H9 (cell line): ENCODE measurements around the gene OSBPL9. TPM values are rescaled to one million over a fixed set of nuclear protein-coding genes. Genes with fewer than 3 reads are reported as not detected.

Experiments used
- DNase-seq: peaks from one replicate; pipeline ENCODE4 v3.0.0-alpha.2; 2017
- H2AFZ ChIP-seq: one replicate; pipeline ENCODE4 v1.6.1; 2013; ENCODE audit warnings: mild to moderate bottlenecking, low read length, control low read depth, moderate library complexity
- H2AK5ac ChIP-seq: 2 replicates; pipeline ENCODE4 v1.6.1; 2013; ENCODE audit warnings: low read length, control low read depth, mixed read lengths; ENCODE audit not compliant: insufficient read length
- H2BK120ac ChIP-seq: one replicate; pipeline ENCODE4 v1.6.1; 2013; ENCODE audit warnings: low read depth, mild to moderate bottlenecking, low read length, control low read depth, inconsistent platforms; ENCODE audit not compliant: poor library complexity, severe bottlenecking
- H2BK12ac ChIP-seq: 2 replicates; pipeline ENCODE4 v1.6.1; 2013; ENCODE audit warnings: low read length, control low read depth, mixed read lengths, low read depth; ENCODE audit not compliant: insufficient read length
- H2BK15ac ChIP-seq: 2 replicates; pipeline ENCODE4 v1.6.1; 2013; ENCODE audit warnings: low read depth, low read length, control low read depth
- H2BK20ac ChIP-seq: one replicate; pipeline ENCODE4 v1.6.1; 2013; ENCODE audit warnings: low read depth, mild to moderate bottlenecking, low read length, control low read depth, inconsistent platforms; ENCODE audit not compliant: poor library complexity, severe bottlenecking
- H2BK5ac ChIP-seq: 2 replicates; pipeline ENCODE4 v1.6.1; 2013; ENCODE audit warnings: low read length, control low read depth, mixed read lengths; ENCODE audit not compliant: insufficient read length
- H3K14ac ChIP-seq: 2 replicates; pipeline ENCODE4 v1.6.1; 2013; ENCODE audit warnings: low read length, control low read depth; ENCODE audit not compliant: insufficient read depth
- H3K18ac ChIP-seq: 2 replicates; pipeline ENCODE4 v1.6.1; 2013; ENCODE audit warnings: low read depth, mild to moderate bottlenecking, mixed read lengths, low read length, control low read depth; ENCODE audit not compliant: insufficient read length
- H3K23ac ChIP-seq: 2 replicates; pipeline ENCODE4 v1.6.1; 2013; ENCODE audit warnings: low read length, control low read depth, mixed read lengths, low read depth; ENCODE audit not compliant: insufficient read length
- H3K23me2 ChIP-seq: 2 replicates; pipeline ENCODE4 v1.6.1; 2013; ENCODE audit warnings: low read depth, mild to moderate bottlenecking, mixed read lengths, low read length, control low read depth; ENCODE audit not compliant: insufficient read length, poor library complexity, severe bottlenecking
- H3K27ac ChIP-seq: 2 replicates; pipeline ENCODE4 v1.5.1; 2013; ENCODE audit warnings: low read length, control low read depth, mixed read lengths, low read depth; ENCODE audit not compliant: insufficient read length
- H3K27me3 ChIP-seq: 2 replicates; pipeline ENCODE4 v1.6.1; 2013; ENCODE audit warnings: low read length, control low read depth, inconsistent platforms; ENCODE audit not compliant: insufficient read depth
- H3K4ac ChIP-seq: 2 replicates; pipeline ENCODE4 v1.6.1; 2013; ENCODE audit warnings: low read depth, mild to moderate bottlenecking, control low read depth, inconsistent platforms, low read length, moderate library complexity
- H3K4me1 ChIP-seq: 2 replicates; pipeline ENCODE4 v1.6.1; 2013; ENCODE audit warnings: low read length, control low read depth, inconsistent platforms; ENCODE audit not compliant: insufficient read depth
- H3K4me2 ChIP-seq: 2 replicates; pipeline ENCODE4 v1.6.1; 2013; ENCODE audit warnings: low read length, control low read depth, mixed read lengths; ENCODE audit not compliant: insufficient read length, insufficient read depth
- H3K56ac ChIP-seq: 2 replicates; pipeline ENCODE4 v1.6.1; 2013; ENCODE audit warnings: low read depth, mild to moderate bottlenecking, mixed read lengths, low read length, control low read depth; ENCODE audit not compliant: insufficient read length
- H3K79me1 ChIP-seq: 2 replicates; pipeline ENCODE4 v1.6.1; 2013; ENCODE audit warnings: low read depth, mild to moderate bottlenecking, moderate library complexity, low read length, control low read depth, inconsistent platforms; ENCODE audit not compliant: insufficient read depth, poor library complexity, severe bottlenecking
- H3K79me2 ChIP-seq: 2 replicates; pipeline ENCODE4 v1.6.1; 2013; ENCODE audit warnings: low read length, control low read depth, inconsistent platforms; ENCODE audit not compliant: insufficient read depth
- H3K9ac ChIP-seq: 2 replicates; pipeline ENCODE4 v1.6.1; 2013; ENCODE audit warnings: low read length, control low read depth, mixed read lengths; ENCODE audit not compliant: insufficient read length; ENCODE audit errors: extremely low read depth
- H3K9me3 ChIP-seq: one replicate; pipeline ENCODE4 v1.6.1; 2013; ENCODE audit warnings: low read depth, low read length, inconsistent platforms; ENCODE audit not compliant: control insufficient read depth
- H3T11ph ChIP-seq: one replicate; pipeline ENCODE4 v1.6.1; 2013; ENCODE audit warnings: mild to moderate bottlenecking, low read length, control low read depth, inconsistent platforms
- H4K20me1 ChIP-seq: one replicate; pipeline ENCODE4 v1.6.1; 2013; ENCODE audit not compliant: control insufficient read depth, insufficient read length, insufficient read depth
- H4K5ac ChIP-seq: 2 replicates; pipeline ENCODE4 v1.6.1; 2013; ENCODE audit warnings: low read depth, mild to moderate bottlenecking, mixed read lengths, low read length, control low read depth; ENCODE audit not compliant: insufficient read length
- H4K8ac ChIP-seq: replicated peaks from 2 replicates; pipeline ENCODE4 v1.6.1; 2013; ENCODE audit warnings: low read length, control low read depth, mixed read lengths, low read depth; ENCODE audit not compliant: insufficient read length
- H4K91ac ChIP-seq: 2 replicates; pipeline ENCODE4 v1.6.1; 2013; ENCODE audit warnings: low read depth, mild to moderate bottlenecking, moderate library complexity, mixed read lengths, low read length, control low read depth; ENCODE audit not compliant: insufficient read length
- H3K27ac Mint-ChIP-seq, 3 experiments: 2 replicates in 2 of 3; 3 replicates in 1 of 3; pipeline ENCODE4 v1.8.0; 2020 to 2021; ENCODE audit warnings: mixed read lengths in 3 of 3, mild to moderate bottlenecking in 1 of 3, moderate library complexity in 1 of 3
- H3K27me3 Mint-ChIP-seq: 2 replicates; pipeline ENCODE4 v1.8.0; 2021; ENCODE audit warnings: low read depth, mild to moderate bottlenecking, moderate library complexity, mixed read lengths
- H3K36me3 Mint-ChIP-seq, 3 experiments: 2 replicates in 2 of 3; 3 replicates in 1 of 3; pipeline ENCODE4 v1.8.0; 2020 to 2021; ENCODE audit warnings: low read depth in 3 of 3, mixed read lengths in 3 of 3; ENCODE audit not compliant: insufficient read depth in 1 of 3
- H3K4me1 Mint-ChIP-seq, 2 experiments: 2 replicates each; pipeline ENCODE4 v1.8.0; 2020; ENCODE audit warnings: mixed read lengths in 2 of 2
- H3K4me3 Mint-ChIP-seq, 2 experiments: 2 replicates in 1 of 2; 3 replicates in 1 of 2; pipeline ENCODE4 v1.8.0; 2020 to 2021; ENCODE audit warnings: mild to moderate bottlenecking in 2 of 2, mixed read lengths in 2 of 2, moderate library complexity in 1 of 2
- H3K9me3 Mint-ChIP-seq, 2 experiments: 2 replicates in 1 of 2; 3 replicates in 1 of 2; pipeline ENCODE4 v1.8.0; 2020; ENCODE audit warnings: mild to moderate bottlenecking in 2 of 2, mixed read lengths in 2 of 2, moderate library complexity in 1 of 2
- total RNA-seq: library from RNA; stranded (reverse); gene quantifications from 2 replicates; pipeline ENCODE4 v1.2.1, GENCODE V29; 2021
- TF ChIP-seq, protein P1 (sequence below): fragments of 200-600 bp; sonication (generic); conservative IDR thresholded peaks from 3 replicates; pipeline ENCODE4 v1.8.0; 2021; ENCODE audit warnings: antibody characterized with exemption, mild to moderate bottlenecking

Gene OSBPL9
- total RNA-seq, 1 experiment from 2014 or later = 76.7 TPM

DNA sequence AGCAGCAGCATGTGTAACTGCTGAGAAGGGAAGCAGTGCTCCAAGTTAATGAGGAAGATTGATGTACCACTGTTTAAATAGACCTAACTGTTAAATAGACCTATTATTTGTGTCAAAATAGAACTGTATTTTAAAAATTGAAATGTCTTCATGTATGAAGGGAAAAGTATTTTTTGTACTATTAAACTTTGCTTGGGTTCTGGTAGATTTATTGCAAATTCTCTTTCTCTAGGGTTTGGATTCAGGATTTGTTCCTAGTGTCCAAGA is 128.3 kb downstream of the OSBPL9 start:
- Mint-ChIP-seq H3K4me1 (peaks cover 12 to 16% of the 10 kb centered on the region in 2 experiments), H3K27ac (peak overlapping the region in 1 of 3 experiments; percentile 77; a peak in 2 of 7 replicates), H3K9me3 (no peaks in the 10 kb centered on the region), H3K4me3 (no peak overlapping the region), H3K27me3 (no peaks in the 10 kb centered on the region), H3K36me3 (peaks cover 5 to 17% (median 13%) of the 10 kb centered on the region in 3 experiments; a peak in 5 of 7 replicates)
- no peak overlapping the region for H3K23ac ChIP-seq
- no peak for DNase-seq
- H4K5ac ChIP-seq = no peak overlapping the region
- H3K18ac ChIP-seq = no peak overlapping the region
- no peak overlapping the region for H4K91ac ChIP-seq
- TF ChIP-seq, protein P1, sequence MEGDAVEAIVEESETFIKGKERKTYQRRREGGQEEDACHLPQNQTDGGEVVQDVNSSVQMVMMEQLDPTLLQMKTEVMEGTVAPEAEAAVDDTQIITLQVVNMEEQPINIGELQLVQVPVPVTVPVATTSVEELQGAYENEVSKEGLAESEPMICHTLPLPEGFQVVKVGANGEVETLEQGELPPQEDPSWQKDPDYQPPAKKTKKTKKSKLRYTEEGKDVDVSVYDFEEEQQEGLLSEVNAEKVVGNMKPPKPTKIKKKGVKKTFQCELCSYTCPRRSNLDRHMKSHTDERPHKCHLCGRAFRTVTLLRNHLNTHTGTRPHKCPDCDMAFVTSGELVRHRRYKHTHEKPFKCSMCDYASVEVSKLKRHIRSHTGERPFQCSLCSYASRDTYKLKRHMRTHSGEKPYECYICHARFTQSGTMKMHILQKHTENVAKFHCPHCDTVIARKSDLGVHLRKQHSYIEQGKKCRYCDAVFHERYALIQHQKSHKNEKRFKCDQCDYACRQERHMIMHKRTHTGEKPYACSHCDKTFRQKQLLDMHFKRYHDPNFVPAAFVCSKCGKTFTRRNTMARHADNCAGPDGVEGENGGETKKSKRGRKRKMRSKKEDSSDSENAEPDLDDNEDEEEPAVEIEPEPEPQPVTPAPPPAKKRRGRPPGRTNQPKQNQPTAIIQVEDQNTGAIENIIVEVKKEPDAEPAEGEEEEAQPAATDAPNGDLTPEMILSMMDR = no peak
- no peaks in the 10 kb centered on the region for H3K79me1 ChIP-seq
- no peaks in the 10 kb centered on the region for H3K79me2 ChIP-seq
- H2AFZ ChIP-seq = no peak overlapping the region
- H3T11ph ChIP-seq = no peak overlapping the region
- H4K20me1 ChIP-seq = no peaks in the 10 kb centered on the region
- H3K14ac ChIP-seq = no peak overlapping the region
- no peak overlapping the region for H4K8ac ChIP-seq
- H2BK15ac ChIP-seq = no peak overlapping the region
- no peak overlapping the region for H3K56ac ChIP-seq
- no peak overlapping the region for H3K4ac ChIP-seq
- no peaks in the 10 kb centered on the region for H3K23me2 ChIP-seq
- no peaks in the 10 kb centered on the region for H3K4me1 ChIP-seq
- no peak overlapping the region for H2AK5ac ChIP-seq
- no peak overlapping the region for H3K27ac ChIP-seq
- no peak overlapping the region for H2BK20ac ChIP-seq
- H2BK12ac ChIP-seq = no peak overlapping the region
- no peaks in the 10 kb centered on the region for H3K9me3 ChIP-seq
- no peak overlapping the region for H3K4me2 ChIP-seq
- H3K27me3 ChIP-seq = no peaks in the 10 kb centered on the region
- no peak overlapping the region for H2BK120ac ChIP-seq
- no peak overlapping the region for H2BK5ac ChIP-seq
- H3K9ac ChIP-seq = no peak overlapping the region
